ENCODE results near the gene IRF2BPL.
"Not testable (repeated sequence)": the region's sequence is repeated elsewhere in the genome, so short reads cannot be mapped to it uniquely, and the experiment has no call there.

Gene IRF2BPL

DNA sequence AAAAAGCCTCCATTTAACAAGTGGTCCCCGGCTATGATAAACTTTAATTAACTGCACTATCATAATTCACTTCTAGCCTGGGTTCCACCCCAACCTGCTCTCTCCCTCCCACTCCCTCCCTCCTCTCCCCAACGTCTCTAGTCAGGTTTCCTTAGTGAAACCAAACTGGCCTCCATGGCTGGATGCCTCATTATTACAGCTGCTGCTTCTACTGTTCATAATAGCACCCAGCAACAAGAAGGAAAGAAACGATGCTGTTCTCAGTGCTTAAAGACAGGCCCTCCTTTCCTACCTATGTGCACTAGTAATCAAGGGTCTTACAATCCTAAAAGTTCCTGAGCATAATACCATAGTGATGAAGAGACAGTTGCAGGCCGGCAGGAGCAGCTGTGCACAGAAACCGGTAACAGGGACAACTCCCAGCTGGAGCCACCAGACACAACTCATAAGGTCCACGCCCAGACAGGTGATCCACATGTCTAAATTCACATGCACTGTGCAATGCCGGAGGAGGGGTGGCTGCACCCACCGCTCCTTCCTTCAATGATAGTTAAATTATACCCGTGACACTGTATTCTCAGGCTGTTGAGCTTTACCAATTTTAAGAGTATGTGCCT lies 6.2 kb downstream of the IRF2BPL start:
- H3K36me3 ChIP-seq (ENCODE audit: insufficient read depth, low read length) = no peaks in the 10 kb centered on the region
- no peaks in the 10 kb centered on the region for H3K9me3 ChIP-seq (ENCODE audit: insufficient read depth, low read depth, low read length)
- H3K9ac ChIP-seq (ENCODE audit: low read depth, low read length) = no peak overlapping the region
- H3K27ac ChIP-seq (ENCODE audit: low read depth, low read length) = no peak overlapping the region
- peaks cover 30% of the 10 kb centered on the region for H3K4me1 ChIP-seq (ENCODE audit: insufficient read depth, low read length)
- no peak overlapping the region for H3K4me3 ChIP-seq (ENCODE audit: low read length)
- 83% methylated on average over 9 of the region's 9 CpGs for WGBS
- peaks cover 5% of the 10 kb centered on the region; the same call in 1 of the 2 replicates for H3K27me3 ChIP-seq (ENCODE audit: insufficient read depth, low read length)

DNA sequence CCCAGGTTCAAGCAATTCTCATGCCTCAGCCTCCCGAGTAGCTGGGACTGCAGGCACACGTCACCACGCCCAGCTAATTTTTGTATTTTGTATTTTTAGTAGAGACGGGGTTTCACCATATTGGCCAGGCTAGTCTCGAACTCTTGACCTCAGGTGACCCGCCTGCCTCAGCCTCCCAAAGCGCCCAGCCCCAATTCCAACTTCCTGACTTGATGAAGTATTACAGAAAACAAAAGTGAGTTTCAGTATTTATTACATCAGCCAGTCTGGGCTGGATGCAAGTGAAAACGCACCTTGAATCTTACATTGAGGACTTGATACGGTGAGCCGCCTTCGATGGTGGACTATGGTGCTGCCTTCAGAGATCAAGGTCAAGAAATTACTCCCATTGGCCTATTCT lies 7.1 kb downstream of the IRF2BPL start:
- not testable (repeated sequence) for H3K9me3 ChIP-seq (ENCODE audit: insufficient read depth, low read depth, low read length); H3K27me3 ChIP-seq (ENCODE audit: insufficient read depth, low read length); H3K4me3 ChIP-seq (ENCODE audit: low read length); H3K9ac ChIP-seq (ENCODE audit: low read depth, low read length); H3K27ac ChIP-seq (ENCODE audit: low read depth, low read length); H3K36me3 ChIP-seq (ENCODE audit: insufficient read depth, low read length)
- H3K4me1 ChIP-seq (ENCODE audit: insufficient read depth, low read length) = peaks cover 30% of the 10 kb centered on the region
- 91% methylated on average over 11 of the region's 11 CpGs for WGBS

DNA sequence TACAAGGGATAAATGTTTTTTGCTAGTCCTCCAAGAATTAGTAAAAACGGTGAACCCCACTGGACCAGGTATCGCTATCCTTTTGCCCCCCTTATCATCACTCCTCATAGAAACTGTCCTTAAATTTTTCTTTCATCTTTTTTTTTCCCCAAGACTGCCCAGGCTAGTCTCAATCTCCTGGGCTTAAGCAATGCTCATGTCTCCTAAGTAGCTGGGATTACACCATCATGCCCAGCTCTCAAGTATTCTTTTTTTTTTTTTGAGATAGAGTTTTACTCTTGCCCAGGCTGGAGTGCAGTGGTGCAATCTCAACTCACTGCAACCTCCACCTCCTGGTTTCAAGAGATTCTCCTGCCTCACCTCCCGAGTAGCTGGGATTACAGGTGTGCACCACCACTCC lies 9.7 kb downstream of the IRF2BPL start:
- Histone ChIP-seq H3K36me3 (ENCODE audit: insufficient read depth, low read length) (no peaks in the 10 kb centered on the region), H3K27me3 (ENCODE audit: insufficient read depth, low read length) (no peaks in the 10 kb centered on the region), H3K9ac (ENCODE audit: low read depth, low read length) (no peak overlapping the region), H3K4me1 (ENCODE audit: insufficient read depth, low read length) (peaks cover 19% of the 10 kb centered on the region), H3K4me3 (ENCODE audit: low read length) (no peak overlapping the region), H3K9me3 (ENCODE audit: insufficient read depth, low read depth, low read length) (no peaks in the 10 kb centered on the region), H3K27ac (ENCODE audit: low read depth, low read length) (no peak overlapping the region)
- WGBS = 95% methylated on average over 2 of the region's 3 CpGs

DNA sequence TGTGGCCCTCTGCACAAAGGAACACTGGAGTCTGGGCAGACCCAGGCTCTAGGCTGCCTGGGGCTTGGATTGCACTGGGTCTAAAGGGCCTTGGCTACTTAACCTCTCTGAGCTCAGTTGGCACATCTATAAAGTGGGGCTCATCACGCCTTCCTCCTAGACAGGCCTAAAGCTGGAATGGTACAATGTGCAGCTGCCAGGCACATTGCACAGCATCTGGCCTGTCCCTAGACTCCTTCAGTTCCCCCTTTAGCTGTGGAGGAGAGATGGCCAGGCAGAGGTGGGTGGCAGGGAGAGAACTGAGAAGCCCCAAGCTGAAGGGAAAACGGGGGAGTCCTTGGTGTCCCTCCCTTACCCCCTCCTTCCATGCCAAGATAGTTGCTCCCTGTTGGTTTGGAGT lies 10.8 kb downstream of the IRF2BPL start:
- Histone ChIP-seq H3K9ac (ENCODE audit: low read depth, low read length) (no peak overlapping the region), H3K27me3 (ENCODE audit: insufficient read depth, low read length) (no peaks in the 10 kb centered on the region), H3K9me3 (ENCODE audit: insufficient read depth, low read depth, low read length) (no peaks in the 10 kb centered on the region), H3K4me1 (ENCODE audit: insufficient read depth, low read length) (peaks cover 8% of the 10 kb centered on the region), H3K4me3 (ENCODE audit: low read length) (no peak overlapping the region), H3K27ac (ENCODE audit: low read depth, low read length) (no peak overlapping the region), H3K36me3 (ENCODE audit: insufficient read depth, low read length) (no peaks in the 10 kb centered on the region)
- WGBS = 84% methylated on average over 2 of the region's 2 CpGs

DNA sequence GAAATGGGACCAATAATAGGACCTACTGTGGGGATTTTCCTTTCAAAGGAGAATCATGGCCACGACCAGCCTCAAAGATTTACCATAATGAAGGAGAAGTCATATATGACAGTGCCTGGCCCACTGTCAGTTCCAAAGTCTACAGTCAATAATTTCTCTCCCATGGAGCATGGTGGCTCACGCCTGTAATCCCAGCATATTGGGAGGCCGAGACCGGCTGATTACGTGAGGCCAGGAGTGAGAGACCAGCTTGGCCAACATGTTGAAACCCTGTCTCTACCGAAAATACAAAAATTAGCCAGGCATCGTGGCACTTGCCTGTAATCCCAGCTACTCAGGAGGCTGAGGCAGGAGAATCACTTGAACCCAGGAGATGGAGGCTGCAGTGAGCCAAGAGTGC lies 13.8 kb downstream of the IRF2BPL start:
- H3K27ac ChIP-seq (ENCODE audit: low read depth, low read length) = no peak overlapping the region
- WGBS = 97% methylated on average over 7 of the region's 7 CpGs
- no peaks in the 10 kb centered on the region for H3K27me3 ChIP-seq (ENCODE audit: insufficient read depth, low read length)
- H3K4me1 ChIP-seq (ENCODE audit: insufficient read depth, low read length) = peaks cover 5% of the 10 kb centered on the region; the same call in 1 of the 2 replicates
- no peaks in the 10 kb centered on the region for H3K36me3 ChIP-seq (ENCODE audit: insufficient read depth, low read length)
- no peaks in the 10 kb centered on the region for H3K9me3 ChIP-seq (ENCODE audit: insufficient read depth, low read depth, low read length)
- no peak overlapping the region for H3K9ac ChIP-seq (ENCODE audit: low read depth, low read length)
- no peak overlapping the region for H3K4me3 ChIP-seq (ENCODE audit: low read length)

DNA sequence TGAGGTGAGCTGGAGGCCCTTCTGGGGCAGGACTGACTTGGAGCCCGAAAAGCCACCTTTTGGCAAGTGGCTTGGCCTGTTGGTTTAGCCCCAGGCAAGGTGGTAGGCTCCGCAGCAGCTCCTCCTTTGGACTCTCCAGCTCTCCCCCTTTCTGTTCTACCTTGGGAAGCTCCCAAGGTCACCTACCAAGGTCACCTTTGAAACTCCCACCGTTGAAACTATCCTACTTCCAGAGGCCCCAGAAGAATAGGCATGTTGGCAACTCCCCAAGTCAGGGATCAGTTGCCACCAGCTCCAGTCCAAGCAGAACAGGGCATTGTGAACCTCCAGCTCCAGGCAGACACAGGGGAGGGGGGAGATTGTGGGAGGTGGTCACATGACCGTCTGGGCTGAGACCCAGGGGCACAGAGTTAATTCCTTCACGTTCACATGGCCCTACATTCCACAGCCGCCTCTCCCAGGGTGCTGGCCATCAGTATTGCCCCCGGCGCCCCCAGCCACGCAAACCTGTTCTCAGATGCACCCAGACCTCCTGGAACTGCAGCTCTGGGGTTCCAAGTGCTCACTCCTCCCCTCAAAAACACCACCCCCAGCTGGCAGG lies 14.4 kb downstream of the IRF2BPL start:
- no peak overlapping the region for H3K9ac ChIP-seq (ENCODE audit: low read depth, low read length)
- H3K4me3 ChIP-seq (ENCODE audit: low read length) = no peak overlapping the region
- peaks cover 5% of the 10 kb centered on the region; the same call in 1 of the 2 replicates for H3K4me1 ChIP-seq (ENCODE audit: insufficient read depth, low read length)
- WGBS = 62% methylated on average over 9 of the region's 9 CpGs
- H3K27ac ChIP-seq (ENCODE audit: low read depth, low read length) = no peak overlapping the region
- H3K36me3 ChIP-seq (ENCODE audit: insufficient read depth, low read length) = no peaks in the 10 kb centered on the region
- no peaks in the 10 kb centered on the region for H3K9me3 ChIP-seq (ENCODE audit: insufficient read depth, low read depth, low read length)
- H3K27me3 ChIP-seq (ENCODE audit: insufficient read depth, low read length) = no peaks in the 10 kb centered on the region

DNA sequence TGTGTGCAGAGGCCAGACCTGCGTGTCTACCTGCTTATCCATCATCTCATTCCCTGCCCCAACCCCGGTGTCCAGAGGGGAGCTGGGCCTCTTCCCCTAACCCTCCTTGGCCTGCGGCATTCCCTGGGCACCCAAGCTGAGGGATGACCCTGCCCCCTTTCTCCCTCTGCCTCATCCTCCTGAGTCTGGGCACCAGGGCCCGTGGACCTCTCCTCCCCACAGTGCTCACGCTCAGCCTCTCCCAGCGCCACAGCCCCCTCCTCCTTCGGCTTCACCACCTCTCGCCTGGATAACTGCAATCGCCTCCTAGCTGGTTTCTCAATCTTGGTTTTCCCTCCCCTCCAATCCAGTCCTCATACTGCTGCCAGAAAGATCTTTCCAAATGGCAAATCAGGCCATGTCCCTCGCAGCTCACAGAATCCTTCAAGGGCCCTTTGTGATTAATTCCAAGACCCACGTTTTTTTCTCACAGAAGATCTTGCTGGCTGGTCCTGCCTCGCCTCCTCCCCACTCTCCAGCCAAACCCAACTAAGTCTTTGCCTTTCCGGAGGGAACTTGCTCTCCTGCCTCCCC lies 16.2 kb downstream of the IRF2BPL start:
- 90% methylated on average over 13 of the region's 13 CpGs for WGBS
- H3K9me3 ChIP-seq (ENCODE audit: insufficient read depth, low read depth, low read length) = no peaks in the 10 kb centered on the region
- no peaks in the 10 kb centered on the region for H3K27me3 ChIP-seq (ENCODE audit: insufficient read depth, low read length)
- no peak overlapping the region for H3K9ac ChIP-seq (ENCODE audit: low read depth, low read length)
- peaks cover 16% of the 10 kb centered on the region for H3K4me1 ChIP-seq (ENCODE audit: insufficient read depth, low read length)
- no peak overlapping the region for H3K27ac ChIP-seq (ENCODE audit: low read depth, low read length)
- no peaks in the 10 kb centered on the region for H3K36me3 ChIP-seq (ENCODE audit: insufficient read depth, low read length)
- no peak overlapping the region for H3K4me3 ChIP-seq (ENCODE audit: low read length)

DNA sequence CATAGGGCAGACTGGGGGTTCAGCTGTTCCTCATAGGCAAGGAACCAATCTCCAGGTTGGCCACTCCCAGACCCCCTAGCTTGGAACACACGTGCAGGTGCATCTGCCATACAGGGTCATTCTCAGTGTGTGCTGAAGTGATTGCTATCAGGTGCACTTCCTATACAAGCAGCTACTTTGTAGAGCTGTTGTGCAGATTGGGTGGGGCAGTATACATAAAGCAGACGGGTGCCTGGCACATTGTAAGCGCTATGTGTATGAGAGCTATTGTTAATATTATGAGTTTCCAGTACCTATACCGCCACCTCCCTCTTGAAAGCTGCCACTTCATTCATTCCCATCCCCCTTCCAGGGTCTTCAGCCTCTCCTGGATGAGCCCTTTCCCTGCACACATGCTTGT lies 17.3 kb downstream of the IRF2BPL start:
- Histone ChIP-seq H3K4me1 (ENCODE audit: insufficient read depth, low read length) (peaks cover 19% of the 10 kb centered on the region), H3K27me3 (ENCODE audit: insufficient read depth, low read length) (no peaks in the 10 kb centered on the region)
- 76% methylated on average over 3 of the region's 4 CpGs for WGBS

DNA sequence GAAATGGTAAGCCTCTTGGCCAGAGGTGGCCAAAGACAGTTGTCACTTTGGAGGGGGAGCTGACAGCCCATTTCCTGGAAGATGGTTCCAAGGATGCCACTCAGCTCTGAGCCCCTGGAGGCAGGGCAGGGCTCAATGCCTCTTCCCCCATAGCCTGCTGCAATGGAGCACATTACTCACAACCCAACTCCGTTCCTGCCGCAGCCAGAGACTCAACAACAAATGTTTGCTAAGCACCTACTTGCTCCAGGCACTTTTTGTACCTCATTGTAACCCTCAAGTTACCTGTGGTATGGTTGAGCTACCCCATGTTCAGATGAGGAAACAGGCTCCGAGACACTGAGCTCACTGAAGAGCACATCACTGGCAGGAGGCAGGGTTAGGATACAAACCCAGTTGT lies 19.5 kb downstream of the IRF2BPL start:
- WGBS = 80% methylated on average over 3 of the region's 3 CpGs

More for the DNA sequence above, 17.3 kb downstream of the IRF2BPL start:
- Histone ChIP-seq H3K9ac (ENCODE audit: low read depth, low read length) (no peak overlapping the region), H3K4me3 (ENCODE audit: low read length) (no peak overlapping the region), H3K27ac (ENCODE audit: low read depth, low read length) (no peak overlapping the region), H3K36me3 (ENCODE audit: insufficient read depth, low read length) (no peaks in the 10 kb centered on the region), H3K9me3 (ENCODE audit: insufficient read depth, low read depth, low read length) (no peaks in the 10 kb centered on the region)

DNA sequence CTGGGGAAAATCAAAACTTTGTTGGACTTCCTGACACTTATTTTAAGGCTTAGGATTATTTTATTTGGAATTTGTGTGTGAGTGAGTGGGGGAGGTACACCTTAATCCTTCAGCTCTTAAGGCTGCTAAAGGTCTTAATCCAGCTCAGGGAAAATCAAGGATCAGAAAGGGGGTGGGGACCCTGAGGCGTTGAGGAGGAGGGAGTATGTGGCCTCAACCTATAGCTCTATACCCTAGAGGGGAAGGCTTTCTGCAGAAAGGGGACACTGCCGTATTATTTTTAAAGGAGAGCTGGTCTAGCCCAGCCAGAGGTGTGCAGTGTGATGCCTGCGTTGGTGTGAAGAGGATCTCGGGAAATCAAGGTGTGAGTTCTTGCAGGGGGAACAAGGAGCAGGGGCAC lies 20.0 kb downstream of the IRF2BPL start:
- H3K27ac ChIP-seq (ENCODE audit: low read depth, low read length) = no peak overlapping the region
- 84% methylated on average over 4 of the region's 4 CpGs for WGBS

More for the DNA sequence above, 19.5 kb downstream of the IRF2BPL start:
- Histone ChIP-seq H3K36me3 (ENCODE audit: insufficient read depth, low read length) (no peaks in the 10 kb centered on the region), H3K27ac (ENCODE audit: low read depth, low read length) (no peak overlapping the region), H3K4me1 (ENCODE audit: insufficient read depth, low read length) (peaks cover 32% of the 10 kb centered on the region), H3K4me3 (ENCODE audit: low read length) (no peak overlapping the region), H3K27me3 (ENCODE audit: insufficient read depth, low read length) (no peaks in the 10 kb centered on the region), H3K9ac (ENCODE audit: low read depth, low read length) (no peak overlapping the region), H3K9me3 (ENCODE audit: insufficient read depth, low read depth, low read length) (no peaks in the 10 kb centered on the region)

DNA sequence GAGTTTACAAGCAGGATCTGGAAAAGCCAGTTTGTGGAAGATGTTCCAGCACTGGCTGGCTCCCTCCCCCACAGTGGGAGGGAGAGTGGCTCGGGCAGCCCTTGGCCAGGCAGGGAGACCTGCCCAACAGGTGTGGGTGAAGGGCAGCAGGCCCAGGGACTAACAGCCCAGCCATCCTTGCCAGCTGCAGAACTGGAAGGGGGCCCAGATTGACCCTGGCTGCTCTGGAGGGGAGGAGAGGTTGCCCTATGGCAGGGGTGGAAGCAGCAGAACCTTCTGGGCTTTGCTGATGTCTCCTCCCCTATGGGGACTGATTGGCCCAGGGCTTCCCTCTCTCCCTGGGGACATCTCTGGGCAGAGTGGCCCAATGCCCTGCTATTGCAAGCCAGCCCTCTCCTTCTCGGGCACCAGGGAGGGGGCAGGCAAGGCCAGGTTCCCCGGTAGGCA lies 20.5 kb downstream of the IRF2BPL start:
- H3K4me1 ChIP-seq (ENCODE audit: insufficient read depth, low read length) = peaks cover 35% of the 10 kb centered on the region
- H3K36me3 ChIP-seq (ENCODE audit: insufficient read depth, low read length) = no peaks in the 10 kb centered on the region
- 67% methylated on average over 3 of the region's 3 CpGs for WGBS
- no peak overlapping the region for H3K27ac ChIP-seq (ENCODE audit: low read depth, low read length)
- H3K27me3 ChIP-seq (ENCODE audit: insufficient read depth, low read length) = no peaks in the 10 kb centered on the region
- no peak overlapping the region for H3K4me3 ChIP-seq (ENCODE audit: low read length)
- no peaks in the 10 kb centered on the region for H3K9me3 ChIP-seq (ENCODE audit: insufficient read depth, low read depth, low read length)
- no peak overlapping the region for H3K9ac ChIP-seq (ENCODE audit: low read depth, low read length)

More for the DNA sequence above, 20.0 kb downstream of the IRF2BPL start:
- peaks cover 35% of the 10 kb centered on the region for H3K4me1 ChIP-seq (ENCODE audit: insufficient read depth, low read length)
- no peaks in the 10 kb centered on the region for H3K9me3 ChIP-seq (ENCODE audit: insufficient read depth, low read depth, low read length)
- no peak overlapping the region for H3K9ac ChIP-seq (ENCODE audit: low read depth, low read length)
- H3K36me3 ChIP-seq (ENCODE audit: insufficient read depth, low read length) = no peaks in the 10 kb centered on the region
- H3K27me3 ChIP-seq (ENCODE audit: insufficient read depth, low read length) = no peaks in the 10 kb centered on the region
- no peak overlapping the region for H3K4me3 ChIP-seq (ENCODE audit: low read length)
